ENCODE data around the gene KNG1. TPM values are rescaled to one million over a fixed set of nuclear protein-coding genes. Genes with fewer than 3 reads are reported as not detected.

Gene KNG1
- total RNA-seq, 1 donor, result not detected

DNA sequence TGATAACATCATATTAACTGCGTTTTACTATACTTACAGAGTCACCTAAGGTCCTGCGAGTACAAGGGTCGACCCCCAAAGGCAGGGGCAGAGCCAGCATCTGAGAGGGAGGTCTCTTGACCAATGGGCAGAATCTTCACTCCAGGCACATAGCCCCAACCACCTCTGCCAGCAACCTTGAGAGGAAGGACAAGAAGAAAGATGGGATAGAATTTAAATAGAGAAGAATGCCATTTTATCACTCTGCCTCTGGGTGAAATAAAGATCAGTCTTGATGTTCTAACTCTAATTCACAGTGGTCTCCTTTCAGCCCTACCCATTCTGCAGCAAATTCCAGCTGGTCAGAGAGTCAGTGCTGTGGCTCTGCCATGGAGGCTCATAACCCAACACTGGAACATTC, 26.5 kb downstream of the KNG1 start:
- H3K4me3 ChIP-seq (ENCODE audit: low read depth, low read length), result no peak overlapping the region
- DNase-seq (ENCODE audit: low read depth), result no peak
- TF ChIP-seq, protein P1, sequence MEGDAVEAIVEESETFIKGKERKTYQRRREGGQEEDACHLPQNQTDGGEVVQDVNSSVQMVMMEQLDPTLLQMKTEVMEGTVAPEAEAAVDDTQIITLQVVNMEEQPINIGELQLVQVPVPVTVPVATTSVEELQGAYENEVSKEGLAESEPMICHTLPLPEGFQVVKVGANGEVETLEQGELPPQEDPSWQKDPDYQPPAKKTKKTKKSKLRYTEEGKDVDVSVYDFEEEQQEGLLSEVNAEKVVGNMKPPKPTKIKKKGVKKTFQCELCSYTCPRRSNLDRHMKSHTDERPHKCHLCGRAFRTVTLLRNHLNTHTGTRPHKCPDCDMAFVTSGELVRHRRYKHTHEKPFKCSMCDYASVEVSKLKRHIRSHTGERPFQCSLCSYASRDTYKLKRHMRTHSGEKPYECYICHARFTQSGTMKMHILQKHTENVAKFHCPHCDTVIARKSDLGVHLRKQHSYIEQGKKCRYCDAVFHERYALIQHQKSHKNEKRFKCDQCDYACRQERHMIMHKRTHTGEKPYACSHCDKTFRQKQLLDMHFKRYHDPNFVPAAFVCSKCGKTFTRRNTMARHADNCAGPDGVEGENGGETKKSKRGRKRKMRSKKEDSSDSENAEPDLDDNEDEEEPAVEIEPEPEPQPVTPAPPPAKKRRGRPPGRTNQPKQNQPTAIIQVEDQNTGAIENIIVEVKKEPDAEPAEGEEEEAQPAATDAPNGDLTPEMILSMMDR (IDR thresholded peaks at IDR 0.05; ENCODE audit: insufficient read depth, low read length), result no peak

DNA sequence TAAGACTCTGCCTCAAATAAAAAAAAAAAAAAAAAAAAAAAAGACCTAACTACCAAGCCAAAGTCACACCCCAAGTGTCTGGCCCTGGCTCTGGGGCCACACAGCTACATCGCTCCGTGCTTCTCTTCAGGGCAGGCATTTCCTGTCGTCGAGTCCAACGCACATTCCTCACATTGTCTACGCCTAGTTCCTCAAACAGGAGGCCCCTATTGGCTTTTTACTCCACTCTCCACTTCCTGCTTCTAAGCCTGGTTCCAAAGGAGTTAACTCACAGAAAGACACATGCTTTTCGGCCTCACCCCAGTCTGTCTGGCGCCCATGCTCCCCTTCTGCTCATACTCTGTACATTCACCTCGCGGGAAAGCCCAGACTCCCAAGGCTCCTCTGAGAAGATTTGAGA, 28.8 kb downstream of the KNG1 start:
- TF ChIP-seq, protein P1 (IDR thresholded peaks at IDR 0.05; ENCODE audit: insufficient read depth, low read length), result no peak
- peak; percentile 86 for DNase-seq (ENCODE audit: low read depth)
- no peak overlapping the region for H3K4me3 ChIP-seq (ENCODE audit: low read depth, low read length)

GRCh38 chr3:186750316-186750715, 33.2 kb downstream of the KNG1 start:
- TF ChIP-seq, protein P1 (IDR thresholded peaks at IDR 0.05; ENCODE audit: insufficient read depth, low read length), result no peak
- H3K4me3 ChIP-seq (ENCODE audit: low read depth, low read length), result no peak overlapping the region
- DNase-seq (ENCODE audit: low read depth), result no peak

- TF ChIP-seq, protein P1 (IDR thresholded peaks at IDR 0.05; ENCODE audit: insufficient read depth, low read length), result no peak
- no peak for DNase-seq (ENCODE audit: low read depth)
- H3K4me3 ChIP-seq (ENCODE audit: low read depth, low read length), result no peak overlapping the region
These were observed 34.3 kb downstream of the KNG1 start for GRCh38 chr3:186751480-186751879.

DNA sequence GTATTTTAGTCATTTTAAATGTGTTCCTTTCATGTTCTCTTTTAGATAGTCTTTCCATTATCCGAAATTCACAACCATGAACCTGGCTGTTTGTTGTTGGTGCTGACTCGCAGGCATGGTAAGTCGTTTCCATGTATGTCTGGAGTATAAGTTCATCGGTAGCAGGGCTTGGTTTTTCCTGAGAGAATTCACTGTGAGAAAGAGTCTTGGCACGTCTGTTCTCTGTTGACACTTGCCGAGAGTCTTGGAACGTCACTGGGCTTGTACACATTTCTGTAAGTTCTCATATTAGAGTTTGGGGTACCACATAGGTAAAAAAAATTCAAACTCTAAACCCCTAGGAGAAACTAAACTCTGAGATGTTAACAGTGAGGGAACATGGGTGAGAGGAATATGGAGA, 36.8 kb downstream of the KNG1 start:
- H3K4me3 ChIP-seq (ENCODE audit: low read depth, low read length), result no peak overlapping the region
- TF ChIP-seq, protein P1 (IDR thresholded peaks at IDR 0.05; ENCODE audit: insufficient read depth, low read length), result no peak
- peak; percentile 35 for DNase-seq (ENCODE audit: low read depth)

DNA sequence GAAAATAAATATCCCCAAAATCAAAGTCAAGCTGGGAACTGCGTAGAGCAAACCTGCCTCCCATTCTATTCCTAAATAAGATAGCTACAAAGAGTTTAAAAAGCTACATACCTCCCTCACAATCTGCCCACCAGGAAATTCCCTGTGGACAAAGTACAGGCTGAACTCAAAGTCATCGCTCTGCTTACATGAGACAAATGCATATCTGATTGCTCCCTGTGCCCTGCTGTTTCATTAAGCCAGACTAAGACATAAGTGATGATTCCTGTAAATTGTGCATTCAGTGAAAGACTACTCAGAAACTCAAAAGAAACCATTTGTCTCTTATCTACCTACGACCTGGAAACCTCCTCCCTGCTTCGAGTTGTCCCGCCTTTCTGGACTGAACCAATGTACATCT, 37.7 kb downstream of the KNG1 start:
- no peak overlapping the region for H3K4me3 ChIP-seq (ENCODE audit: low read depth, low read length)
- TF ChIP-seq, protein P1 (IDR thresholded peaks at IDR 0.05; ENCODE audit: insufficient read depth, low read length), result no peak
- DNase-seq (ENCODE audit: low read depth), result no peak

GRCh38 chr3:186757214-186757613, 40.1 kb downstream of the KNG1 start:
- no peak for DNase-seq (ENCODE audit: low read depth)
- no peak overlapping the region for H3K4me3 ChIP-seq (ENCODE audit: low read depth, low read length)
- TF ChIP-seq, protein P1 (IDR thresholded peaks at IDR 0.05; ENCODE audit: insufficient read depth, low read length), result no peak

Data from fibroblast of the aortic adventitia (primary cell).